Measurements from ENCODE around the gene S100A4. TPM values are rescaled to one million over a fixed set of nuclear protein-coding genes. Genes with fewer than 3 reads are reported as not detected.
A peak's percentile ranks its signal among the peaks of the same experiment; 100 is the strongest.

The S100A4 gene
- total RNA-seq, 2 experiments from 2014 or later: 109 to 118 TPM

GRCh38 chr1:153546796-153547559, 1.4 kb upstream of the S100A4 start:
- TF ChIP-seq CTCF (IDR thresholded peaks at IDR 0.05): no peak
- POLR2A ChIA-PET: interaction anchor here (0.7 to 6.6 kb wide), 3 partner anchors 9 to 26 kb away, joined by 3 to 97 read pairs (median 3); partner anchors contain the start of gene S100A6
- CTCF ChIA-PET: interaction anchor here (0.8 to 4.4 kb wide), 3 partner anchors 14 to 21 kb away, joined by 3 to 49 read pairs (median 3); no protein-coding TSS in a partner anchor
- no peak for ATAC-seq
- Mint-ChIP-seq H3K4me1 (ENCODE audit: low read depth) (peaks cover 51% of the 10 kb centered on the region), H3K27ac (peak overlapping the region; percentile 99), H3K4me3 (peak overlapping the region; percentile 34), H3K27me3 (no peaks in the 10 kb centered on the region), H3K9me3 (no peaks in the 10 kb centered on the region), H3K36me3 (ENCODE audit: low read depth) (peaks cover 23% of the 10 kb centered on the region)
- DNase-seq: no peak
- intact Hi-C loops (cut with micrococcal nuclease): no loop called here

GRCh38 chr1:153546371-153546770, 765 bp upstream of the S100A4 start:
- CTCF ChIA-PET: interaction anchor here (0.7 to 4.4 kb wide), 6 partner anchors 11 to 41 kb away, joined by 4 to 49 read pairs (median 16); partner anchors contain the start of gene S100A6
- ATAC-seq (no peak), DNase-seq (no peak)
- H3K27me3 Mint-ChIP-seq: no peaks in the 10 kb centered on the region
- peak overlapping the region; percentile 90 for H3K4me3 Mint-ChIP-seq
- POLR2A ChIA-PET: interaction anchor here (0.7 to 6.6 kb wide), 4 partner anchors 12 to 181 kb away, joined by 3 to 97 read pairs (median 4); partner anchors contain the start of genes INTS3 and S100A6
- H3K9me3 Mint-ChIP-seq: no peaks in the 10 kb centered on the region
- TF ChIP-seq CTCF (IDR thresholded peaks at IDR 0.05): no peak
- H3K4me1 Mint-ChIP-seq (ENCODE audit: low read depth): peaks cover 57% of the 10 kb centered on the region
- intact Hi-C loops (cut with micrococcal nuclease): no loop called here
- peaks cover 23% of the 10 kb centered on the region for H3K36me3 Mint-ChIP-seq (ENCODE audit: low read depth)
- H3K27ac Mint-ChIP-seq: peak overlapping the region; percentile 99

- TF ChIP-seq CTCF (IDR thresholded peaks at IDR 0.05): no peak
- H3K9me3 Mint-ChIP-seq: no peaks in the 10 kb centered on the region
- intact Hi-C loops (cut with micrococcal nuclease): no loop called here
- H3K36me3 Mint-ChIP-seq (ENCODE audit: low read depth): peaks cover 23% of the 10 kb centered on the region
- H3K4me1 Mint-ChIP-seq (ENCODE audit: low read depth): peaks cover 75% of the 10 kb centered on the region
- H3K4me3 Mint-ChIP-seq: peak overlapping the region; percentile 90
- DNase-seq: no peak
- ChIA-PET CTCF (interaction anchor here (0.8 to 4.4 kb wide), 12 partner anchors 9 to 179 kb away, joined by 3 to 49 read pairs (median 8); partner anchors contain the start of genes CHTOP and S100A6), POLR2A (interaction anchor here (0.7 to 6.6 kb wide), 13 partner anchors 9 to 117 kb away, joined by 3 to 97 read pairs (median 4); partner anchors contain the start of genes CHTOP and S100A6)
- H3K27me3 Mint-ChIP-seq: no peaks in the 10 kb centered on the region
- no peak for ATAC-seq
- H3K27ac Mint-ChIP-seq: peak overlapping the region; percentile 99
These were observed 1.0 kb downstream of the S100A4 start for GRCh38 chr1:153544453-153545066.

- ATAC-seq (no peak), DNase-seq (no peak)
- intact Hi-C loops (cut with micrococcal nuclease): no loop called here
- H3K27ac Mint-ChIP-seq: peak overlapping the region; percentile 99
- no peaks in the 10 kb centered on the region for H3K27me3 Mint-ChIP-seq
- CTCF ChIA-PET: interaction anchor here (1.5 to 4.4 kb wide), 7 partner anchors 8 to 179 kb away, joined by 3 to 49 read pairs (median 21); partner anchors contain the start of genes CHTOP and S100A6
- peaks cover 23% of the 10 kb centered on the region for H3K36me3 Mint-ChIP-seq (ENCODE audit: low read depth)
- POLR2A ChIA-PET: interaction anchor here (1.3 to 6.6 kb wide), 5 partner anchors 10 to 118 kb away, joined by 4 to 97 read pairs (median 4); partner anchors contain the start of genes CHTOP and S100A6
- no peaks in the 10 kb centered on the region for H3K9me3 Mint-ChIP-seq
- TF ChIP-seq CTCF (IDR thresholded peaks at IDR 0.05): no peak
- H3K4me1 Mint-ChIP-seq (ENCODE audit: low read depth): peaks cover 77% of the 10 kb centered on the region
- H3K4me3 Mint-ChIP-seq: peak overlapping the region; percentile 90
These were observed 1.9 kb downstream of the S100A4 start for GRCh38 chr1:153543736-153544135.

All from activated CD8-positive, alpha-beta T cell treated with anti-CD3 and anti-CD28 coated beads for 36 hours (primary cell).